GM19240 (cell line): ENCODE measurements around the gene LAMB4.

ENCODE experiments used
- DNase-seq: peaks from one replicate; pipeline ENCODE4 v3.0.0; 2011; ENCODE audit warnings: low spot score; ENCODE audit not compliant: insufficient read length

The LAMB4 gene

GRCh38 chr7:108130261-108130660 is at the start of gene LAMB4:
Gene LAMB4 (minus strand): TSS chr7:108130361. CDS start chr7:108123164, 7,197 bp downstream.
- no peak for DNase-seq

DNA sequence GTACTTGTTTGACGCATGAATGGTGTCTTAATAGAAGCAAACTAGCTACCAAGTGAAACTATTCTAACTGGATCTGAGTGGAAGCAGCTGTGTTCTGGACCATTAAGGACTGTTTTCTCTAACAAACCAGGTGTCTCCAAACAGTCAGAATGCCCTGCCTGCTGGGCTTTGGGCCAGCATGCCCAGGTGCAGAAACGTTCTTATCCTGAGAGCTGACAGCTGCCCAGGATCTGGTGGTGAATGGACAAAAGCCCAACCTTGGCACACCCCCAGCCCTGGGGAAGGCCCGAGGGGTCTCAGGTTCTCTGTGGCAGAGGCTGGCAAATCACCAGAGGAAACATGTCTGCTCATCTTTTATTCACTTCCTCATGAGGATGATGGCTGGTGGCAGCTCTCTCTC is 48.2 kb upstream of the LAMB4 start:
- no peak for DNase-seq

DNA sequence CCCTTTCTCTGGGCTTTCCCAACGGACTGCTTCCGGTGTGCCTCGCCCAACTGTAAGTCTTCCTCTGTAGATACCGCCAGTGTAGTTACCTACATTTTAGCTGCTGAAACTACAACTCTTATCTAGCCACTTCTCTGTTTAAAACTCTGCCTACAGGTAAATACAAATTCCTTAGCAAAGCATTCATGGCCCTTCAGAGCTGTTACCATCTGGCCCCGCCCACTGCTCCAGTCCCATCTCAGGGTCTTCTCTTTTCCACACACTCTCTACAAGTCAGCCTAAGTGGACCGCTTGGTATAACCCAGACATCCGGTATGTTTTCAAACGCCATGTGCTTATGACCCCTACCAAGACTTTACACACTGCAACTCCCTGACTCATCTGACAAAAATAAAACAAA is 41.0 kb upstream of the LAMB4 start:
- DNase-seq, result no peak

DNA sequence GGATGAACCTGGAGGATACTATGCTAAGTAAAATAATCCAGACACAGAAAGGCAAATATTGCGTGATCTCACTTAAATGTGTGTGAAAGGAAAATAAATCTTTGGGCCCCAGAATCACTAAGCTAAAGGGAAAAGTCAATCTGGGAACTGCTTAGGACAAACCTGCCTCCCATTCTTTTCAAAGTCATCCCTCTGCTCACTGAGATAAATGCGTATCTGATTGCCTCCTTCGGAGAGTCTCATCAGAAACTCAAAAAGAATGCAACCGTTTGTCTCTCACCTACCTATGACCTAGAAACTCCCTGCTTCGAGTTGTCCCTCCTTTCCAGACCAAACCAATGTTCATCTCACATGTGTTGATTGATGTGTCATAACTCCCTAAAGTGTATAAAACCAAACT is 40.1 kb upstream of the LAMB4 start:
- no peak for DNase-seq

DNA sequence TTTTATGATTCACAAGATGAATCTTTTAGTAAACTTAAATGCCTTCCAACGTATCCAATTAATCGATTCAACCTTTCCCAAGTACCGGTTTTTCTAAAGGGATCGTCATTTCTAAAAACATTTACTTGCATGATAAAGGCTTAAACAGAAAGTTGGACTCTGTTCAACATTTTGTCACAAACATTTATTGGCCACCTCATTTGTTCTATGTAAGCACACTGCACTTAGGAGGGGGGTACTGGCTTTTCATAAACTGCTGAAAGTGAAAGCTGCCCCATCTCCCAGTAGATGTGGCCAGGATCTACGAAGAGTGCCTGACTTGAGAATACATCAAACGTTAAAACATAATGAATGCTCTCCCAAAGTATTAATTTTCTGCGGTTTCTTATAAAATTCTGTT is 37.3 kb upstream of the LAMB4 start:
- DNase-seq, result no peak

- DNase-seq, result no peak
Observed at GRCh38 chr7:108166687-108167086, 36.5 kb upstream of the LAMB4 start.

- no peak for DNase-seq
Observed at GRCh38 chr7:108165723-108166122, 35.6 kb upstream of the LAMB4 start.

DNA sequence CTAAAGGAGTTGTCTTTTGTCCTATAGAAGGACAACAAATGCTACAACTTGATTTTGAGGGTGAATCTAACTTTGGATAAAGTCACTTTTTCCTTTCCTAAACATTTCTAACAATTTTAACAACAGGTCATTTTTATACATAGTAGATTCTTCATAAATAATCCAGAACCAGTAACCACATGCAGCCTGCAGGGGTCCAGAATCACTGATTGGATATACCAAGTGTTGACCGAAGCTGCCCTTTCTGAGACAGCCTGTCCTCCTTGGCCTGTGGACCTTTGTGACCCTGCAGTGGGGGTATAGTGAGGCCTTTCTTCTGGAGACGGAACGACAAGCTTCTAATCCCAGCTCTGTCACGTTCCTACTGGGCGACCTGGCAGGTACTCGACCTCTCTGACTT is 34.8 kb upstream of the LAMB4 start:
- no peak for DNase-seq

DNA sequence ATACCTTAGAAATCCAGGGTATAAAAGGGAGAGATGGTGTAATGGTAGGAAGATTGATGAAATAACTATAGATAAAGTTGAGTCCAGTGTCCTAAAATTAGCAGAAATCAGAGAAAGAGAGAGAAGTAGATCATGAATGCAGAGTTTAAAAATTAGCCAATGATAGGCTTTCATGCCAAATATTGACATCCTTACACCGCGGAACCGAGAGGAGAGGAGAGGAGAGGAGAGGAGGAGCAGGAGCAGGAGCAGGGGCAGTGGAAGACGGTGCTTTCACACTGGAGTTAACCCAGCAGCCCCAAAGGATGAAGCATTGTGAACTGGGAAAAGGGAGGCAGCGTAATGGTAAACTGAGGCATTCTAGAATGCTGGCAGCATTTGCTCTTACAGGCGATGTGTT is 34.2 kb upstream of the LAMB4 start:
- DNase-seq, result no peak

DNA sequence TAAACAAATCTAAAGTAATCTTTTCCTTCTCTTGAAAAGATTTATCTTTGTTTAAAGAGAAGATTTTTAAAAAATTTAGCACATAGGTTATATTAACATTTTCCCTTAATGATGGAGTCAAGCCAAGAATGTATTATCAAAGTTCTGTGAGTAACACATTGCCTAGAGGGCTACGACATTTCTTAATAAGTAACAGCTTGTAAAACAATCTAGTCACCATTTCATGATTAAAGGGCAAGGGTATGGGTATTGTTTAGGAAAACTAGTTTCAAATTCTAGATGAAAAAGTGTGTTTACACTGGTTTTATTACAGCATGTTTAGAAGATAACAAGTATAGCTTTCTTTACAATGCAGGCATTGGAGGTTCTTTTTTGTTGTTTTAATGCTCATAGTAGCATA is 28.6 kb upstream of the LAMB4 start:
- DNase-seq, result no peak

- DNase-seq, result no peak
Observed at GRCh38 chr7:108157606-108158335, 27.6 kb upstream of the LAMB4 start.

DNA sequence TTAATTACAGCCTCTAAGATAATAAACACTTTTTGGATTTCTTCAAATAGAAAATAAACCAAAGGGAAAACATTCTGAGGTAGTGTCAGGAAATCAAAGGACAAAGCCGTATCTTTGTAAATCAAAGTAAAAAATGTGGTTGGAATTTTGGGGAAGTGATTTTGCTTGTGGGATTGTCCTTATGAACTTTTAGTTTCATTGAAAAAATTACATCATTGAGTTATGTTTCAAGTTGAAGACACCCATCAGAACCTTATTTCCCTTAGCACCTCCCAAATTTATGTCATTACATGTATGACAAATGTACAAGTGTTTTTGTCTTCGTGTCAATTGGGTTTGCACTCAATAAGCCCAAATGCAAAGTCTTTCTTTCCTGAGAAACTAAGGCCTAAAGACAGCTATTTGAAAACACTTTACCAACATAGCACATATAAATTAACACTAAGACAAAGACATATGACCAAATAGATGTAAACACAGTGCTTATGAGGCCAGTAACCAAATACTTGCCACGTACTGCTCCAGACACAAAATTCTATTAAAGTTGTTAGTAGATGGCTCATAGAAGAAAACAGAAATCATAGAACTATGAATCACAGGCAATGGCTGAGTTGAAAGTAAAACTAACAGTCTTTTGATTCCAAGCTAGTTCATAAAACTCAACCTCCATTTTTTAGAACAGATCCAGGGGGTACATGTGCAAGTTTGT is 26.9 kb upstream of the LAMB4 start:
- DNase-seq, result no peak

DNA sequence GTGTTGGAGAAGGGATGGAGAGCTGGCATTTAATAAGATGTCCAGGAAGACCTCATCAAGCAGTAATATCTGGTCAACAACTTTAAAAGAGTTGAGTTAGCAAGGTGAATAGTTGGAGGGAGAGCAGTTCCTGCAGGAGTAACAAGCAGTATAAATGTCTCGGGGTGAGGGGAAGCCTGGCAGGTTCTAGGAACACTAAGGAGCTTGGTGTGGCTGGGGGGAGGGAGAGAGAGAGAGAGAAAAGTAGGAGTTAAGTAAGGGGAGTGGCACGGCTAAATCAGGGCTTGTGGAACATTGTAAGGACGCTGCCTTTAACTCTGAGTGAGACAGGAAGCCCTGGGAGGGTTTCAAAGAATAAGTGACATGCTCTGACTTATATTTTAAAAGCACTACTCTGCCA is 22.0 kb upstream of the LAMB4 start:
- no peak for DNase-seq

DNA sequence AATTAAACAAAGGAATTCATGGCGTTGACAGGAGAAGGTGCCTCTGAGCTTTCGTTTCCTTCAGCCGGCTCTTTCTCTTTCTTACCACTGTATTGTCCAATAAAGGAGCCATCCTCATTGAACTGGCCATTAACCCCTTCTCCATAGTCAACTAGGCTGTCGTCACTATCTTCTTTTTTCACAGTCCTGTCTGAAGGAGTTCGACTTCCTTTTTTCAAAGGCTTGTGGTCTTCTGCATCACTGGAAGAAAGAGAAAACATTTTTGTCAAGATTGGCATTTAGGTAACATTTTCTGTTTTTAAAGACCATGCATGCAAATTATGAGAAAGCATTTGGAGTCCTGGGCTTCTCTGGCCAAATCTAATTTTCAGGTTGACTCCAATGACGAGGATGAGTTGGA is 19.7 kb upstream of the LAMB4 start:
- DNase-seq, result no peak

GRCh38 chr7:108149119-108149518 is 19.0 kb upstream of the LAMB4 start:
- no peak for DNase-seq

GRCh38 chr7:108147031-108147563 is 16.9 kb upstream of the LAMB4 start:
- DNase-seq, result no peak

GRCh38 chr7:108146070-108146842 is 16.1 kb upstream of the LAMB4 start:
- DNase-seq, result no peak

DNA sequence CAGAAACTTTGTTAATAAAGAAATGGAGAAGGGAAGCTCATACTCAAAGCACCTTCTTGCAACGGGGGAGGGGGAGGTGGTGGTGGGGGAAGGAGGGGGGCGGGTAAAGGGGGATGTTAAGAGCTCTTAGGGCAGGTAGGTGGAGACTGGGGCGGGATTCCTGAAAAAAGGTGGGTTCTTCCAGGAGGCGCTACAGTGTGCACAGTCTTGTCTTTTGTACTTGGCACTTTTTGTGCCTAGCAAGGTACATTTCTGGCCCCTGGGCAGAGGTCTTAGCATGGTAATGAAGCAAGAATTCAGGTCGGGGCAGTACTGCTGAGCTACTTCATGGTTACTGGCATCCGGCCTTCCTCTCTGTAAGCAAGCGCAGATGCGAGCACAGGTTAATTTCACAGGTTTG is 15.2 kb upstream of the LAMB4 start:
- DNase-seq, result no peak

- no peak for DNase-seq
Observed at GRCh38 chr7:108144931-108145330, 14.8 kb upstream of the LAMB4 start.

DNA sequence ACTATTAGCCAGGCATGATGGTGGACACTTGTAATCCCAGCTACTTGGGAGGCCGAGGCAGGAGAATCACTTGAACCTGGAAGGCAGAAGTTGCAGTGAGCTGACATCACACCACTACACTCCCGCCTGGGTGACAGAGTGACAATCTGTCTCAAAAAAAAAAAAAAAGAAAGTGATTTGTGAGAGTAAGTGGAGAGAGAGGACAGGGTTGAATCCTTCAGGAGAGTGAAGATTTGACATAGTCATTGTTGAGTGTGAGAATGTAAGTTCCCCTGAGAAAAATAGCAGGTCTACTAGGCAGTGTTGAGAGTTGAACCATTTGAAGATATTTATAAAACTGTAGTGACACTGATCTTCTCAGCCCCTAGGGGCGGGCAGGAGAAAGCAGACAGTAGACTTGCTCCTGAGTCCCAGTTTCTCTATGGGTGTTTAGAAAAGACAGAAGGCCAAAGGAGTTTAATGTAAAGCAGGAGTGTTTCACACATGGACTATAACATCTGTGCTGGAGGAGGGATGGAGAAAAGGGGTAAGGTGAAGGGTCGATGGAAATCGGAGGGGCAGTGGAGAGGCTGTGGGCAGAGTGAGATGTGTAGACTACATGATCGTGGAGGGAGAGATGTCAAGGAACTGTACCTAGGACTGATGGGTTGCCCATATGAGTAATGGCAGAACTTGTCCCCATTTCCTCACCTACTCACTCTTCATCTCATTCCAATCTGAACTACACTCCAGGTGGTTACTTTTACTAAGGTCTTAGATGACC is 13.7 kb upstream of the LAMB4 start:
- no peak for DNase-seq

- no peak for DNase-seq
Observed at GRCh38 chr7:108142675-108143259, 12.6 kb upstream of the LAMB4 start.
